HG03095 (cell line): Measurements from ENCODE around the gene DIAPH2.
A peak's percentile ranks its signal among the peaks of the same experiment; 100 is the strongest.

Experiments
- ATAC-seq: cut with Tn5 transposase; IDR thresholded peaks from one replicate; pipeline ENCODE4 v1.9.1; 2021; ENCODE audit warnings: moderate library complexity; ENCODE audit not compliant: unreplicated experiment

DIAPH2 gene

DNA sequence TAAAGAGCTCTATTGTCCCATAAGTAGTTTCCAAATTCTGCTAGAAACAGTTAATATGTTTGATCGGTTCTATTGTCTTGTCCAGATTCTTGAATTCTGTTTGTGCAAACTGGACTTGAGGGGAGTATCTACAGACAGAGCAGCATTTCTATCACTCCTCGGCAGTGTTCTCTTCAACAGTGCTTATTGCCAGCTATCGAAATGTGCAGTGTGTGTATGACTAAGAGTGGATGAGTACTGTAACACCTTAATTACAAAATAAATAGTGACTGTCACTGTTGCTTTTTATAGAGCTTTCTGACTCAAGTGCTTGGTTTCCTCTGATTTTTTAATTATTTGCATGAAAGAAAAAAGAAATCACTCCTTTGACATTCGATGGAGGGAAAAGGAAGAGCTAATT, 473.6 kb downstream of the DIAPH2 start:
- no peak for ATAC-seq

DNA sequence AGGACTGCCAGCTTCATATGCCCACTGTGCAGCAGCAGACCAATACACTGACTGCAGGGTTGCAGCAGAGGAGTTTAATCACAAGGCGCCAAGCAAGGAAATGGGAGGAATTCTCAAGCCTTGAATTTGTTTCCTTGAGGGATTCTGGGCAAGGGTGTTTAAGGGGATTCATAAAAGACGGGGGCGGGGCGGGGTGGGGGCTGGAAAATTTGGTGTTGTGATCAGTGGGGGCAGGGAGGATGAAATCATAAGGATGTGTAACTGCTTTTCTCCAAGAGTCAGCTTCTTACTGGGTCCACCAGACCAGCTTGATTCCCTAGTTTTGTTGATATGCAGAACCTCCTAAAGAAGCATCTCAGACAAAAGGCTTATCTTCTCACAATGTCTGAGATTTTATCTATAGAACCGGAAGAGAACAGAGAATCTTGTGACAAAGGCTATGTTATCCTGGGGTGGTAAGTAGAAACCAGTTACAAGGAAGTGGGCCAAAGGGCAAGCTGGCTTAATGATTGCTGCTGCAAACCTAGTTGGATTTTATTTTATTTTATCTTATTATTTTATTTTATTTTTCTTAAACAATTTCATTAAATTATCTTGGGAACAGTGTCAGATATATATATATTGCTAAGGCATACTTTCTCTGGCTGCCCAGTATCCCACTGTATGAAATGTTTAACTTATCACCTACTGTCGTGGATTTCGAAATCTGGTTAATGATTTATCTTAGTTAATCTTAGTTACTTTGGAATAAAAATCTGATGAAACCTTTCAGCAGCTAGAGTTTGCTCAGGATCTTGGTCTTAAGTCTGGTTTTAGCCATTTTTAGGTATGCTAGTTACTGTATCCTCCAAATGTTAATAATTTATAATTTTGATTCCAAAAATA, 475.5 kb downstream of the DIAPH2 start:
- no peak for ATAC-seq

DNA sequence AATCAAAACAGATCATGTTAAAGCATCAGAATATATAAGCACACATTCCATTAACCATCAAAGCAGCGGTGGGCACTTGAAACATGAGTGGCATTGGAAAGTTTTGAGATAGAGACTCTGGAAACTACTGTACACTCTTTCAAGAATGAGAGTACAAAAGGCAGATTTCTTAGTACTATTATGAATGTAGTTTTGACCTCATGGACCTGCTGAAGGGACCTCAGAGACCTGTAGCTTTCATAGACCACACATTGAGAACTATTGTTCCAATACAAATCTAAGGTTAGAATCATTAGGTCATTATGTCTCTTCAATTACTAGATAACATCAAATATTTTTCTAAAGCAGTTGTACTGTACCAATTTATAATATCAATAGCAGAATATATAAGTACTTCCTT, 482.7 kb downstream of the DIAPH2 start:
- ATAC-seq, result no peak

DNA sequence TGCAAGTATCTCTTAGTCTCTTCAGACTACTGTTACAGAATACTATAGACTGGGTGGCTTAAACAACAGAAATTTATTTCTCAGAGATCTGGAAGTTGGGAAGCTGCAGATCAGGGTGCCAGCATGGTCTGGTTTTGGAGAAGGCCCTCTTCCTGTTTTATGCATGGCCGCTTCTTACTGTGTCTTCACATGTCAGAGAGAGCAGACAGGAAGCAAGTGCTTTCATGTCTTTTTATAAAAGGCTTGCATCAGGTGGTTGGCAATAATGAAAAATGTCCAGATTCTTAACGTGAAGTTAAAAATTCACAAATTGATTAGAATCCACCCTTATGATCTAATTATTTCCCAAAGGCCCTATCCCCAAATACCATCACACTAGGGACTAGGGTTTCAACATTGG, 484.0 kb downstream of the DIAPH2 start:
- peak; percentile 60 for ATAC-seq

DNA sequence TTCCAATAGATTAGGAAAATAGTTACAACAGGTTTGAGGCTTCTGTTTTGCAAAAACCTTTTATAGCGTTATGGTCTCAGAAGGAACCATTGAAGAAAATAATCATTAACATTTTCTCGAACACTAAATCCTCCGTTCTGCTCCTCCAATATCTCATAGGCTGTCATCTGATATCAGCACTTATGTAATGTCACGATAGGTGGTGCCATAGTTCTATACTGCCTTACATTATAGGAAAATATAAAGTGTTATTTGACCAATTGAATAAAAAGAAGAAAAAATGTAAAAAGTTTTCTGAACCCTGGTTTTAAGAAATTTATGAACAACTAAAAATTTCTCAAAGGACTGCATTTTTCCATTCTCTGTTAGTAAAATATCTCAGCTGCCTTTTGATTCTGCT, 490.5 kb downstream of the DIAPH2 start:
- no peak for ATAC-seq

DNA sequence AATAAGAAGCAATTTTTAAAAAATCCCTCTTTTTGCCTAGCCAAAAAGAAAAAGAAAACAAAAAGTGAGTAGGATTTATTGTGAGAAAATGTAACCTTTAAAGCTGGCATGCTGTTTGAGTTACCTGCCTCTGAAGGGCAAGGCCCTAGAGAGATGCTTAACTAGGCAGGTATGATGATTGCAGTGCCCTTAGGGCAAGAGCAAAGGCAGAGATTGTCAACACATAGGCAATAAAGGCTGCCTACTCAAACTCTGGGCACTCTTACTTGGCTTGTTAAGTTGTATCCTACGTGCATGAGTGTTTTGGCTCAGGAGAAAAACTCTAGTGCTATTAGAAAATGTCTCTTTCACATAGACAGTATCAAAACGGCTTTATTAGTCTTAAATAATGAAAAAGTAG, 505.0 kb downstream of the DIAPH2 start:
- no peak for ATAC-seq

DNA sequence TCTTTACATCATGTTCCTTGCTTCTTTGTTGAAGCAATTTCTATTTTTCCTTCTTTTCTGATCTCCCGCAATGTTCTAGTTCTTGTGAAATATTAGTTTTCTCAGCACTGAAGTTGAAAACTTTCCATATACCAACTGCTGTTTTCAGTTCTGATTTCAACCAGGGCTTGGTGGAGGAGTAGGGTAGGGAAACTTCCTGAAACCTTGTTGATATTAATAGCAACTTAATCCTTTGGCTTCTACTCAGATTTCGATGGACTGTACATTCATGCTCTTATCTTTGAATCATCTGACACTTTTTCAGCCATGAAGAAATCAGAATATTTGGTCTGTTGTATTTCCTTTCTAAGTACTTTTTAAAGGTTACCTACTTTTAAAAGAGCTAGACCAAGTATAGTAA, 514.9 kb downstream of the DIAPH2 start:
- no peak for ATAC-seq

DNA sequence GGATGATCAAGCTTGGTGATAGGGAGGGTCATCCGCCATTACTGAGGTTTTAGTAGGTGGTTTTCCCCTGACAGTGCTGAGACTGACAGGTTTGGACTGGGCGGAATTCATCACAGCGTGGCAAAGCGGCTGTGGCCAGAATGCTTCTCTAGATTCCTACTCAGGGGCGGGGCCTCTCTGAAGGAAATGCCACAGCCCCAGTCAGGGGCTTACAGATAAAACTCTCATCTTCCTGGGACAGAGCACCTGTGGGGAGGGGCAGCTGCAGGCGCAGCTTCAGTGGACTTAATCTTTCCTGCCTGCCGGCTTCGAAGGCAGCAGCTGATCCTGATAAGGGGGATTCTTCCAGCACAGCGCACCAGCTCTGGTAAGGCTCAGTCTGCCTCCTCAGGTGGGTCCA, 515.8 kb downstream of the DIAPH2 start:
- no peak for ATAC-seq

DNA sequence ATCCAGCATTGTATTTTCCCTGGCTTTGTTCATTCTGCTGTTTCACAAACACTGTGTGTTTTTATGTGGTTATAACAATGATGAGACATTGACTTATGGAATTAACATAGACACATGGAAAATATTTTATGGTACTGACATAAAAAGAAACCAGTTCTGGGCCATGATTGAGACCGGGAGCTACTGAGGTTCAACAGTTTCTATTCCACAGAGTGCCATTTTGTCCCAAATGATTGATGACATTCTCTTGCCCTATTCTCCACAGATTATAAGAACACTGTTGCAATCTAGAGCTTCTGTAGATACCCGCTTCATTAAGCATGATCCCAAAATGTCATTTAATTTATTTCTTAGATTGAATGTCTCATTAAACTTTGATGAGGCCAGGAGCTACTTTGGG, 525.9 kb downstream of the DIAPH2 start:
- ATAC-seq, result no peak

DNA sequence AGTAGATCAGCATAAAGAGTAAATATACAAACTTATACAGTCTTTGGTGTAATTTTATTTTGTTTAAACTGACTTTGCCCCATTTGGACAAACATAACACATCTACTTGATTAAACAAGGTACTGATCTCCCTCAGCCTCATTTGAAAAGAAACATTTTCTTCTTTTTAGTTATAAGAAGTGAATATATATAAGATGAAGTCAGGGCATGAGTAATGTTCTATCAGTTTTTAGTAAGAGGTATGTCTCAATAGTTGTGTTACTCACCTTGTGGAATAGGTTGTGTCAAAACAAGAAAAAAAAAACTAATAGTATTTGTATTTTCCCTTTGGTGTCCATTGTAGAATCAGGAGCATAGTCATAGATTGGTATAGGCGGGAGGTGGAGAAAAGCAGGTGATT, 526.4 kb downstream of the DIAPH2 start:
- ATAC-seq, result no peak

DNA sequence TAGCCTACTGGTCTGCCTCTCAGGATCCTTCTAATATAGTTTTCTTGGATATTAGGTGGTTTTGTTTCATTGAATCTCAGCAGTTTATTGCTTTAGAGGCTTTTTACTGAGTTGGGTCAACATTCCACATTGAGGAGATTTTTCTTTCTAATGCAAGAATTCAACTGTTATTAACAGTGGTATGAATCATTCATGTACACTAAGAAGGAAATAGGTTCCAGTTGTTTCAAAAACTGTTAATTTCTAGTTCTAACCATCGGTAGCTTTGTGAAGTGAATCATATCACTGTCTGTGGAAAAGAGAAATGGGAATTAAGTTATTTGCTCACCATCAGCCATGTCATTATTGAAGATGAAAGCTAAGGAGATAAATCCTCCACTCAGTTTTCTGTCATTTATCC, 530.5 kb downstream of the DIAPH2 start:
- no peak for ATAC-seq

DNA sequence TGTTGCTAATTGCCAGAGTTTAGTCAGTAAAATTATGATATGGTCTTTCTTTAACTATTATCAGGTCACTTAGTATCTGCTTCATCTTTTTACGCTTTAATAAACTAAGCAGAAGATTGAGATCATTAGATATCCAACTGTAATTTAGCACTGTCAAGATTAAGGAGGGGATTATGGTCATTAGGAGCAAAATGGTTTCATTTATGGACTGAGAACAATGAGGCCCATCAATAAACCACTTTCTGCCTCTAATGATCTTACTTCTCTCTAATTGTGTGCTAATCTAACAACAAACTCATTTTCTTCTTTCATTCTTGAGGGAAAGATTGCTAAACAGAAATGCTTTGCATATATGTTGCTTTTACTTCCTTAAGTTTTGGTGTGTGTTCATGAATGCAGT, 539.5 kb downstream of the DIAPH2 start:
- no peak for ATAC-seq

DNA sequence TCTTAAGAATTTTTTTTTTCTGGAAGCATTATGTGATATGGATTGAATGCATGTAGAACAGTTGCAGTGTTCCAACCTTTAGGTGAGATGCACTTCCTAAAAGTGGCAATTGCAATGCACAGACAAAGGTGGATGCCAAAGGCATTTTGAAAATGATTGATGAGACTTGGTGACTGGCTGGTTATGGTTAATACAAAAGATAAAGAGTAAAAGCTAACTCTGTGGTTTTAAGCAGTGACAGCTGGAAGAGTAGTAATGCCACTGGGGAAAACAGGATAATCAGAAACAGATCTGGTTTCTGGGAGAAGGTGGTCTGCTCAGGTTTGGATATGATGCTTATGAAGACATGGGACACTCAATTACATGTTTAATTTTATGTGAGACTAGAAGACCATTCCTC, 544.7 kb downstream of the DIAPH2 start:
- ATAC-seq, result no peak

DNA sequence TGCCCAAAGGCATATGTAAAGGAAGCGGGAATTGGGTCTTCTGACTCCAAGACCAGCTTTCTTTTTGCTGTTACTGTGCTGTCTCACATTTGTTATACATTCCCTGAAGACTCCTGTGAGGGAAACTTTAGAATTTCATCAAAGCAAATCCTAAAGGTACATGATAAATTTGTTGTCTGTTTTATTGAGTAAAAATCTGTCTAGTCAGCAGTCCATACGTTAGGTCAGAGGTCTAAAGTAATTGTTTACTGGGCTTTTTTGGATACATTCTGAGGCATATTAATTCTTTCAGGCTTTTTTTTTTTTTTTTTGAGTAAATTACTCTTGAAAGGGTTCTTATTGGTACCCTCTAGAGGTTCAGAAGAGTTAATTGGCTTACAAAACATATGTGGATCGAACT, 546.3 kb downstream of the DIAPH2 start:
- no peak for ATAC-seq

DNA sequence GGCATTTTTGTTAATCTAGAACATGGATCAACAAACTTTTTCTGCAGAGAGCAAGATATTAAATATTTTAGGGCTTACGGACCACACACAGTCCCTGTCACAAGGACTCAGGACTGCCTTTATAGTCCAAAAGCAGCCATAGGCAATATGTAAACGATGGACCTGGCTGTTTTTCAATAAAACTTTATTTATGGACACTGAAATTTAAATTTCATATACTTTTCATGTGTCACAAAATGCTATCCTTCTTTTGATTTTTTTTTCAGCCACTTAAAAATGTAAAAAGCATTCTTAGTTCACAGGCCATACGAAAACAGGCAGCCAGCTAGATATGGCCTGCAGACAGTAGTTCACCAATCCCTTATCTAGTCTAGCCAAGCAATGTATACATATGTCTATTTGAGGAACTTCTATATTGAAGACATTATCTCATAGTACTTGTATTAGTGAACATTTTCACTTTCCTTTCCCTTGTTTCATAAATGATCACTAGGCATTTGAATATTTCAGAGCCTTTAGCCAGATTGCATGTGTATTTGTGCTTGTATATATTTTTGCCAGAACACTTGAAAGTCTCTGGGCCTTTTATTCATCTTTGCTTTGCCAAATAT, 549.9 kb downstream of the DIAPH2 start:
- ATAC-seq, result peak; percentile 99

DNA sequence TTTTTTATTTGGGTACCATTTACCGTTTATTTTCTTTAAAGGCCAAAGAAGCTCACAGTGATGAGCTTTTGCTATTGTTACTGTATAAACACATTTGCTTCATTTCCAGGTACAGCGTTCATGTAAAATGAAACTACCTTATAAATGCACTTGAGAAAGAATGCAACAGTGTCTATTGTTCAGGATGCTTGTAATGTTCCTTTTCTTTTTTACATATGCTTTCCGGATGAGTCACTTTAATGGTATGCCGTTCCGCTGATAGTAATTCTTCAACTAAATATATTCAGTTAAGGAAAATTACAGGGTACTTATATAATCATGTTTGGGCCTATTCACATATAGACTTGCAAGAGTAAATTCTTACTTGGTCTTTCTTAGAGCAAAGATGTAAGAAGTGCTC, 554.0 kb downstream of the DIAPH2 start:
- ATAC-seq, result no peak

DNA sequence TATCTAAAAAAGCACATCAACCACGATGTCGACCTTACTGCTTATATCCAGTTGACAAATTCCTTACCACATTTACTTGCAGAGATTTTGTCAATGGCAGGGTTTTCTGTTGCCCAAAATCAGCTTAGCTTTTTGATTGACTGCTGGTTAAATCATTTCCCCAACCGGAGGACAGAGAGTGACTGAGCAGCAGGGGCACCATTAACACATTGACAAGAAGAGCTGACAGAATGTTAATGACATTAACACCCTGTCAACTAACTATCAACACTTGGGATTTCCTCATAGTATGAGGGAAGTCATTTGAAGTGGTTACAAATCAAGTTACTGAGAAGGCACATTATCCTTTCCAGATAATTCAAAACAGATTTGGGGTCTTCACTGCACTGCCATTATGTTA, 567.5 kb downstream of the DIAPH2 start:
- no peak for ATAC-seq

DNA sequence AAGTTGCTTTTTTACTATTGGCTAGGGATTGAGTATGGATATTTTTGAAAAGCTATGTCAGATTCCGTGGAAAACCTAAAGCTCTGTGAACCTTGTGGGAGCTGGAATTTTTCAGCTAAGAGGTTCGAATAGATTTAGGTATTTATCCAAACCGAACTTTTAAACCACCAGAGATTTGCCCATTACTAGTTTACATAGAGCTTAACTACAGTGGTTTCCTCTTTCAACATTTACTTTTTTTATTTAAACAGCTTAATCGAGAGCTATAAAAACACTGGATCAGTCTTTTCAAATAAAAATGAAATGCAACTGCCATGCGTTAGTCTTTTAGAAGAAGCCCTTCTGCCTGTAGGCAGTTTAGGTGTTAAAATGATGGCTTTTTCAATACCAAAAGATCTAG, 576.0 kb downstream of the DIAPH2 start:
- no peak for ATAC-seq

DNA sequence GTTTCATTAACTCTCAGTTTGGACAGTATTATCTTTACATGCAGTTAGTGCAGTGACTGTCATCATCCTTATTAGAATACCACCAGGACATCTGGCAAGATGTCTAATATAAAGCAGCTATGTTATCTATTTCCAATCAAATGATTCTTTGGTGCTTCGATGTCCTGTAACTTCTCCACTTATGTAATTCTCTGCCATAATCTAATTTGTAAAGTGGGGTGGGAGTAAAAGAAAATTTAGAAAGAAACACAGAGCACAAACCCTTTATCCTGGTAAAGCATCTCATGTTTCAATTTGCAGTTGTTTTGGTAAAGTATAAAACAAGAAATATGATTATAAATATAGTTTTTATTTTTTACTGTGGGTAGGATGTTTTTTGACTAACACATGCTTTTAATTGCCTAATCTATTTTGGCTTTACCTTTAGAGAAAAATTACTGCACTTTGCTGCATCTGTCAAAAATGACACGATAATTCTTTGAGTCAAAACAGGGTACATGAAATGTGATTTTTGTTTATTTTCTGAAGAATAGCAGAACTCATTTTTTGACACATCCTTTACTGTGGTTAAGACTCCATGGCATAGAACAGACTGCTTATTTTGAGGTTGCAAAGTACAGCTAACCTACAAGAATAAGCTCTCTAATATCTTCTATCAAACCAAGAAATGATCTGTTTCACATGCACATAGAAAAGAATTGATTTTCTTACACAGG, 581.9 kb downstream of the DIAPH2 start:
- ATAC-seq, result no peak

DNA sequence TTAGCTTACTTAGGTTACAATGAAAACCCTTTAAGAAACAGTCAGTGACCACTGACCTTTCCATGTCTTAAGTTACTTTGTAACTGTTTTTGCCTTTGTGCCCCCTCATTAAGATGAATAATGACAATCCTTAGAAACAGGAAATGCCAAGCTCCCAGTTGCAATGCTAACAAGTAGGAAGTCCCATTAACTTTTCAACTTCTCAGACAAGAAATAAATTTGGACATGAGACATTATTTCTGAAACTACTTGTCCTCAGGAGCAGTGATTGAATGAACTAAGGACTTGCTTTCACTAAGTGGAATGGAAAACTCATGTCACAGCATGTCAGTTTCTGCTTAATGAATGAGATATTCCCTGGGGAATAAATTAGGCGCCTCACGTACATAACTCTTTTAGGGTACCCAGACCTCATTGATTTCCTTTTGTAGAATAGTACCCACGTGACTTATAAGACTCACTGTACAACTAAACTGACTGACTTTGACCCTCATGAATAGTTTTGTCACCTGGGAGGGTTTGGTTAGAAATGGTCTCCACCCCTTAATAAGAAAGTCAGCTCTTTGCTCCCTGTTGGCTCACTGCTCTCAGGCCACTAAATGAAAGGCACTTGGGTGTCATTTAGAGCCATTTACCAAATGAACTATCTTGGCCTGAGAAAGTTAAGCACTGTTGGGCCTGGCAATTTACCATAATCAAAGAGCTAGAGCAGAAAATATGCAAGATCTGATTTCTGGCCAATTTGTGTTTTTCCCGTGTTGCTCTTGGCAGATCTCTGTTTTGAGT, 582.9 kb downstream of the DIAPH2 start:
- no peak for ATAC-seq

DNA sequence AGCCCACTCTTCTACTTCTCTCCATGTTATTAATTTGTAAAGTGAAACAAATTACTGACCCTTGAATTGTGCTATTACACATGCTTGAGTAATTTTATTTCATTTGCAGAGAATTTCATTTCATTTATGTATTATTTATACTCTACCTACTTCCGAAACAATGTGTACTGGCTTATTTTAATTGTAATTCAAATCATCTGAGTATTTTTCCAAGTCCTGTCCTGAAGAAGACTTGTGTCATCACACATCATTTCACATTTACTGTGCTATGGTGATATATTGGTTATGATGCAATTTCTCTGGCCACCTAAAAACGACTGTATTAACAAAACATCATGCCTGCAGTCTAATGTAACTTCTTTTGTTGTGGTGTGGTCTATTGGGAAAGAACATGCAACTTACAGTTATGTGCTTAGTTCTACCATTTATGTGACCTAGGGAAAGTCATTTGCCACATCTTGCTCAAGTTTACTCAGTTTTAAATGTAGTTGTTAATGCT, 583.6 kb downstream of the DIAPH2 start:
- ATAC-seq, result no peak
